AG04449 (cell line): ENCODE data around the gene NCAM1.

Experiments
- CTCF ChIA-PET: fragments of 350-600 bp; formaldehyde crosslinking; extraction: SDS; loops from one replicate; lab custom pipeline; 2021; ENCODE audit warnings: antibody characterized with exemption; lab: Yijun Ruan, JAX
- POLR2A ChIA-PET: fragments of 400-600, 350-600 bp; formaldehyde crosslinking; extraction: SDS; loops from one replicate; lab custom pipeline; 2020; ENCODE audit warnings: antibody characterized with exemption, inconsistent platforms; lab: Yijun Ruan, JAX
- DNase-seq: peaks from one replicate; pipeline ENCODE4 v3.0.0-alpha.2; 2010; ENCODE audit warnings: low read depth, low spot score
- H3K4me3 ChIP-seq: 2 replicates; pipeline ENCODE4 v1.5.1; 2011; ENCODE audit warnings: low read depth, mild to moderate bottlenecking, control low read depth, low read length
- TF ChIP-seq, protein P1 (sequence below): IDR thresholded peaks from one replicate; pipeline ENCODE4 v1.5.1; 2011; ENCODE audit warnings: mild to moderate bottlenecking, moderate library complexity, low read length, control low read depth, inconsistent platforms; ENCODE audit not compliant: insufficient read depth; ENCODE audit errors: missing control alignments

NCAM1 gene

DNA sequence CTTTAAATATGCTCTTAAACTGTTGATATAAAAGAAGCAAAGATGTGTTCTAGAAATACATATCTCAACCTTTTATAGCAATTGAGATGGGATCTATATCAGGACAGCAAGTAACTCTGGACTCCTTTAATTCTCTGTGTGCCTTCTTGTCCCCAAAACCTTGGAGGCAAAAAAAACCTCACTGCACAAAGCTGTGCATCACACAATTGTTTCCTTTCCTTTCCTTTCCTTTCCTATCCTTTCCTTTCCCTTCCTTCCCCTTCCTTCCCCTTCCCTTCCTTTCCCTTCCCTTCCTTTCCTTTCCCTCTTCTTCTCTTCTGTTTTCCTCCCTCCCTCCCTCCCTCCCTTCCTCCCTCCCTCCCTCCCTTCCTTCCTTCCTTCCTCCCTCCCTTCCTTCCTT is 343.7 kb downstream of the NCAM1 start:
- CTCF ChIA-PET, result interaction anchor here (0.9 to 4.8 kb wide), 14 partner anchors 8 to 500 kb away, joined by 3 to 104 read pairs (median 8); partner anchors contain the start of gene TTC12
- DNase-seq, result no peak
- no peak overlapping the region for H3K4me3 ChIP-seq
- POLR2A ChIA-PET, result no interaction called here
- TF ChIP-seq, protein P1, sequence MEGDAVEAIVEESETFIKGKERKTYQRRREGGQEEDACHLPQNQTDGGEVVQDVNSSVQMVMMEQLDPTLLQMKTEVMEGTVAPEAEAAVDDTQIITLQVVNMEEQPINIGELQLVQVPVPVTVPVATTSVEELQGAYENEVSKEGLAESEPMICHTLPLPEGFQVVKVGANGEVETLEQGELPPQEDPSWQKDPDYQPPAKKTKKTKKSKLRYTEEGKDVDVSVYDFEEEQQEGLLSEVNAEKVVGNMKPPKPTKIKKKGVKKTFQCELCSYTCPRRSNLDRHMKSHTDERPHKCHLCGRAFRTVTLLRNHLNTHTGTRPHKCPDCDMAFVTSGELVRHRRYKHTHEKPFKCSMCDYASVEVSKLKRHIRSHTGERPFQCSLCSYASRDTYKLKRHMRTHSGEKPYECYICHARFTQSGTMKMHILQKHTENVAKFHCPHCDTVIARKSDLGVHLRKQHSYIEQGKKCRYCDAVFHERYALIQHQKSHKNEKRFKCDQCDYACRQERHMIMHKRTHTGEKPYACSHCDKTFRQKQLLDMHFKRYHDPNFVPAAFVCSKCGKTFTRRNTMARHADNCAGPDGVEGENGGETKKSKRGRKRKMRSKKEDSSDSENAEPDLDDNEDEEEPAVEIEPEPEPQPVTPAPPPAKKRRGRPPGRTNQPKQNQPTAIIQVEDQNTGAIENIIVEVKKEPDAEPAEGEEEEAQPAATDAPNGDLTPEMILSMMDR, result no peak

GRCh38 chr11:113305440-113306336 is 344.5 kb downstream of the NCAM1 start:
- ChIA-PET CTCF (interaction anchor here (0.7 to 4.8 kb wide), 19 partner anchors 8 to 956 kb away, joined by 3 to 104 read pairs (median 6); partner anchors contain the start of gene TTC12), POLR2A (no interaction called here)
- TF ChIP-seq, protein P1, result peak; percentile 95
- H3K4me3 ChIP-seq, result no peak overlapping the region
- no peak for DNase-seq

DNA sequence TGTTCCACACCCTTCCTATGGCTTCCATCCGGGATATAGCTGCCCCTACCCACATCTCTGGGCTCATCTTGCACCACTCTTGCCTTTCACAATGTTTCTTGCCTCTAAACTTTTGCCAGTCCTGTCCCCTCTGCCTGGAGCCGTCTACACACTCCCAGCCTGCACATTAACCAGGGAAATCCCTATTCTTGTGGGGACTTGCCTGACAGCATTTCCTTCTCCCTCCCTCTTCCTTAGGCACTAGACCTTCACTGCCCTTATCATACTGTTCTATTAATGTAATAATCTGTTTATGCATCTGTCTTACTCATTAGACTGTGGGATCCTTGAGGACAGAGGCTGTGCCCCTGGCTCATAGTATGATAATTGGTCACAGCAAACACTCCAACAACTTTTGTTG is 347.4 kb downstream of the NCAM1 start:
- CTCF ChIA-PET, result interaction anchor here (0.7 to 1.1 kb wide), 3 partner anchors 225 to 488 kb away, joined by 3 to 8 read pairs (median 3); no protein-coding TSS in a partner anchor
- POLR2A ChIA-PET, result no interaction called here
- no peak overlapping the region for H3K4me3 ChIP-seq
- no peak for DNase-seq
- TF ChIP-seq, protein P1, result no peak

DNA sequence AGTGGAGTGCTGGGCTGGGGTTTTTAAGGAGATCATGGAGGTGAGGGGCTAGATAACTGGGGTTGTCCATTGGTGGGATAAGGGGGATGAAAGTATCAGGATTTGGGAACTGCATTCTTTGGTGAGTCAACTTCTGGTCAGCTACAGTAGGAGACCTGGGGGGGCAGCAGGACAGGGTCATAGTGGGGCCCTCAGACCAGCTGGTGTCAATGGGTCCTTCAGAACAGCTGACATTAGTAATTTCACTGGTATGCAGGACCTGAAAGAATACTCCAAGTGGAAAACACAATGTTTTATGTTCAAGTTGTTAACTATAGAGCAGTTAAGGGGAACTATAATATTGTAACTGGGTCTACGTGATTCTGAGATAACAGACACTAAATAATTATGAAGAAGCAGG is 350.3 kb downstream of the NCAM1 start:
- TF ChIP-seq, protein P1, result no peak
- ChIA-PET CTCF (interaction anchor here (1.3 to 2.1 kb wide), 3 partner anchors 12 to 420 kb away, joined by 4 to 6 read pairs (median 4); no protein-coding TSS in a partner anchor), POLR2A (no interaction called here)
- no peak overlapping the region for H3K4me3 ChIP-seq
- DNase-seq, result no peak

- no peak for DNase-seq
- TF ChIP-seq, protein P1, result no peak
- no peak overlapping the region for H3K4me3 ChIP-seq
- ChIA-PET CTCF (interaction anchor here (1.2 to 2.1 kb wide), 5 partner anchors 9 to 419 kb away, joined by 3 to 11 read pairs (median 6); no protein-coding TSS in a partner anchor), POLR2A (no interaction called here)
Measured at GRCh38 chr11:113313601-113314000, 352.4 kb downstream of the NCAM1 start.

DNA sequence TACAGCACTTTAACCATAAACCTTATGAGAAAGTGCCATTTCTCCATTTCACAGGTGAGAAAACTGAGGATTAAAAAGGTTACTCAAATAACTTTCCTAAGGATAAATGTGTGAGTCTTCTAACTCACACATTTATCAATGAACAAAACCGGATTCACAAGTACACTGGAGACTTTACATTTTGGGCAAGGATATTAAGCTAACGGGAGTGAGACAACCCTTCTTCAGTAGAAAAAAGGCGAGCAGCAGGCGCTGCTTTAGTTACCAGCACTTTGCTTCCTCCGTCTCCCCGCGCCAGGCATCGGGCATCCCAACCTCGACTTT is 352.8 kb downstream of the NCAM1 start:
- TF ChIP-seq, protein P1, result no peak
- no peak for DNase-seq
- CTCF ChIA-PET, result interaction anchor here (1.3 to 2.0 kb wide), 3 partner anchors 9 to 418 kb away, joined by 3 to 11 read pairs (median 7); no protein-coding TSS in a partner anchor
- peak overlapping the region; percentile 72 for H3K4me3 ChIP-seq
- POLR2A ChIA-PET, result interaction anchor here (0.6 kb wide), 1 partner anchor 287 kb away, joined by 3 read pairs; no protein-coding TSS in a partner anchor
